22Rv1 (cell line): ENCODE results near the gene CNGB1.

Experiments
- H3K27ac ChIP-seq: fragments of 450-650 bp; 2 replicates; pipeline ENCODE4 v1.5.1; 2017
- ZFX ChIP-seq: fragments of 450-650 bp; IDR thresholded peaks from 2 replicates; pipeline ENCODE4 v1.6.1; 2017; ENCODE audit warnings: antibody characterized with exemption, borderline replicate concordance
- TF ChIP-seq, protein P1 (sequence below): fragments of 450-650 bp; IDR thresholded peaks from 2 replicates; pipeline ENCODE4 v1.5.1; 2017; ENCODE audit warnings: mild to moderate bottlenecking

CNGB1 gene

DNA sequence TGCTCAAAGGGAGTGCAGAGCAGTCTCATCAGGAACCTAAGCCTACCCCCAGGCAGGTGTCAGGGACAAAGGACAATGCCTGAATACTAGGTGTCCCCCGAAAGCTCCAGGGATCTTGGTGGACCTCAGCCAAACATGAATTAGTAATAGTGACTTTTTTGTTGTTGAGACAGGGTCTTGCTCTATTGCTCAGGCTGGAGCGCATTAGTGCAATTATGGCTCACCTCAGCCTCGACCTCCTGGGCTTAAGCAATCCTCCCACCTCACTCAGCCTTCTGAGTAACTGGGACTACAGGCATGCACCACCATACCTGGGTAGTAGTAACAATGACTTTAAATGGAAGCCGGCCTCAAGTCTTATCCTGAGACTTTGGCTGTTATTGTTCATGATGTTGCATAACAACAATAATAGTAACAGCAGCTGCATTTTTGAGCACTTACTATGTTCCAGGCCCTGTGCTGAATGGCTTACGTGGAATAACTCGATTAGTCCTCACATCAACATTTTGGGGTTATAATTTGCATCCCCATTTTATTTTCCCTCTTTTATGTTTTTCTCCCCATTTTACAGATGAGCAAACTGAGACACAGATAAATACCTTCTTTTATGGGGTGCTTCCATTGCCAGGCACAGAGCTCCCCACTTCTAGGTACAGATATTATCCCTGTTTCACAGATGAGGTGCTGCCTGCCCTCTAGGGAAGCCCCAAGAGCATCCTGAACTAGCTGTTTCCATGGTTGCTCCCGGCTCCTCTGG, 19.5 kb downstream of the CNGB1 start:
- no peak overlapping the region for H3K27ac ChIP-seq
- TF ChIP-seq, protein P1, sequence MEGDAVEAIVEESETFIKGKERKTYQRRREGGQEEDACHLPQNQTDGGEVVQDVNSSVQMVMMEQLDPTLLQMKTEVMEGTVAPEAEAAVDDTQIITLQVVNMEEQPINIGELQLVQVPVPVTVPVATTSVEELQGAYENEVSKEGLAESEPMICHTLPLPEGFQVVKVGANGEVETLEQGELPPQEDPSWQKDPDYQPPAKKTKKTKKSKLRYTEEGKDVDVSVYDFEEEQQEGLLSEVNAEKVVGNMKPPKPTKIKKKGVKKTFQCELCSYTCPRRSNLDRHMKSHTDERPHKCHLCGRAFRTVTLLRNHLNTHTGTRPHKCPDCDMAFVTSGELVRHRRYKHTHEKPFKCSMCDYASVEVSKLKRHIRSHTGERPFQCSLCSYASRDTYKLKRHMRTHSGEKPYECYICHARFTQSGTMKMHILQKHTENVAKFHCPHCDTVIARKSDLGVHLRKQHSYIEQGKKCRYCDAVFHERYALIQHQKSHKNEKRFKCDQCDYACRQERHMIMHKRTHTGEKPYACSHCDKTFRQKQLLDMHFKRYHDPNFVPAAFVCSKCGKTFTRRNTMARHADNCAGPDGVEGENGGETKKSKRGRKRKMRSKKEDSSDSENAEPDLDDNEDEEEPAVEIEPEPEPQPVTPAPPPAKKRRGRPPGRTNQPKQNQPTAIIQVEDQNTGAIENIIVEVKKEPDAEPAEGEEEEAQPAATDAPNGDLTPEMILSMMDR: no peak
- no peak for TF ChIP-seq ZFX

DNA sequence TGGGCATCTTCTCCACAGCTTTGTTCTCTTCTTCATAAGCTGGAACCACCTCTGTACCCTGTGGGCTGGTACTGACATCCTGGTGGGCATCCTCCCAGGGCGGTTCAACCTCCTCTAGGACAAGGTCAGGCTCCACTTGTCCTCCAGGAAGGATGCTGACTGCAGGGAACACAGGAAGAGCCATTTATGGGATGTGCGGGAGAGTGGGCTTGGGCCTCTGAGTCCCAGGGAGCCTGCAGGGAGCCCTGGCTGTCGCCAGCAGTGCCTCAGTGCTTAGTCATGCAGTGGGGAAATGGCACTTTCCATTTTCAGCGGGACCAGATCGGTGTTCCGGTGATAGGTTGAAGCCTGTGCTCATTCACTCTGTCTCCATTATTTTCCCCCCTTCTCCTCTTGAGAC, 20.5 kb downstream of the CNGB1 start:
- no peak overlapping the region for H3K27ac ChIP-seq
- TF ChIP-seq ZFX: no peak
- TF ChIP-seq, protein P1: no peak

DNA sequence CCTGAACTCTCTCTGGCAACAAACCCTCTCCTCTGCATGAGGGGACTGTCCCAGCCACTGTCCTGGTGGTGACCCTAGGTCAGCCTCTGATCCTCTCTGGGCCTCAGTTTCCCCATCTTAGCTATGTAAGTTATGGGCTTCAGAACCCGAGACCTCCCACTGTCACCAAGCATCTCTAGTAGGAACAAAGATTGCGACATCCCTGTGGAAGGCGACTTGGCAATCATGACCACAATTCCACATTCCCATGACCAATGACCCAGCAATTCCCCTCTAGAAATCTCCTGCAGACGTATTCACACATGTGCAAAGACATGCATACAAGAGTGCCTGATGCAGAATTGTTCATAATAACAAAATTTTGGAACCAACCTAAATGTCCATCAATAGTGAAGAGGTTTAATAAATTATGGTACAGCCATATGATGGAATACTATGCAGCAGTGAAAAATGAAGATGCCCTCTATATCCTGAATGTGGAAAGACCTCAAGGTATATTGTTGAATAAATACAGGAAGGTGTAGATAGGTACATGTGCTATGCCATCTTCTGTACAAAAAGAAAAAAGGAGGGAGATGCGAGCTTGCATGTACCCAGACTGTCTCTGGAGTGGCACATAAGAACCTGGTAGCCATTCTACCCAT, 21.2 kb downstream of the CNGB1 start:
- TF ChIP-seq ZFX: no peak
- TF ChIP-seq, protein P1: no peak
- no peak overlapping the region for H3K27ac ChIP-seq

DNA sequence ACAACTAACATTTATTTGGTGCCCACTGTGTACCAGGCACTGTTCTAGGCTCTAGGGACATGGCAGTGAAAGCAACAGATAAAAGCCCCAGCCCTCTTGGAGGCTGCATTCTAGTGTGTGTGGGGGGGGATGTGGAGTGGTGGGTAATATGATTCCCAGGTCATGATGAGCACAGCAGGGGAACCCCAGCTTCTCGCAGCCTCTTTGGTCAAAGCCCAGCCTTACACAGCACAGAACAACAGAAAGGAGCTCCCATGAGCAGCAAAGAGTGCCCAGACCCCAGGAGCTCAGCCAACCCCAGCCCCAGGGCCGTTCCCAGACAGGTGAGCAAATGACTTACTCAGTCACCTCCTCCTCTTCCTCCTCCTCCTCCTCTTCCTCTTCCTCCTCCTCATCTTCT, 21.9 kb downstream of the CNGB1 start:
- H3K27ac ChIP-seq: no peak overlapping the region

DNA sequence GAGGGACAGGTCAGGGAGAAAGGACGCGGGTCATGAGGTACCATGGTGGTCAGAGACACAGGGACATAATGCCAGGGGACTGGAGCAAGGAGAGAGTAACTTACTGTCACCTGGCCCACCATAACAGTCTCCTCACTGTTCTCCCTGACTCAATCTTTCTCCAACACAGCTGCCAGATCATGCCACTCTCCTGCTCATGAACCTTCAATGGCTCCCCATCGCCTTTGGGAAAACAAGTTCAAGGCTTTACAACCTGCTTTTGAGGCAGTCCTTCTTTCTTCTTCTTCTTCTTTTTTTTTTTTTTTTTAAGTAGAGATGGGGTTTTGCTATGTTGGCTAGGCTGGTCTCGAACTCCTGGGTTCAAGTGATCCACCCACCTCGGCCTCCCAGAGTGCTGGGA, 22.9 kb downstream of the CNGB1 start:
- TF ChIP-seq, protein P1: no peak
- TF ChIP-seq ZFX: no peak
- no peak overlapping the region for H3K27ac ChIP-seq

More for the DNA sequence above, 21.9 kb downstream of the CNGB1 start:
- no peak for TF ChIP-seq ZFX
- TF ChIP-seq, protein P1: no peak

DNA sequence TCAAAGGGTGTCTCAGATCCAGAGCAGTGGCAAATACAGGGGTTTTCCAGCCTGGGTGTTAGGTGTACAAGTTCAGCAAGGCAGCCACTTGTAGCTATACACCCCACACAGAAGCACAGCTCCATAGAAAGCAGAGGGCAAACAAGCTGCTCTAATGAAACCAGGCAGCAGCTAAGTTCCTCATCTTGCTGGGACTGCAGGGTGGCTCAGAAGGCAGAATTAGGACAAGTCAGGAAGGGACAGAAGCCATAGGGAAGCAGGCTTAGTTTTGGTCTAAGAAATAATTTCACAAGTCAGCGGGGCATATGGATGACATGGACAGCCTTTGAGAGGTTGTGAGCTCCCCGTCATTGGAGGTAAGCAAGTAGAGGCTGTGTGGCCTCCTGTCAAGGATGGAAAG, 23.7 kb downstream of the CNGB1 start:
- no peak overlapping the region for H3K27ac ChIP-seq
- TF ChIP-seq, protein P1: no peak
- no peak for TF ChIP-seq ZFX

DNA sequence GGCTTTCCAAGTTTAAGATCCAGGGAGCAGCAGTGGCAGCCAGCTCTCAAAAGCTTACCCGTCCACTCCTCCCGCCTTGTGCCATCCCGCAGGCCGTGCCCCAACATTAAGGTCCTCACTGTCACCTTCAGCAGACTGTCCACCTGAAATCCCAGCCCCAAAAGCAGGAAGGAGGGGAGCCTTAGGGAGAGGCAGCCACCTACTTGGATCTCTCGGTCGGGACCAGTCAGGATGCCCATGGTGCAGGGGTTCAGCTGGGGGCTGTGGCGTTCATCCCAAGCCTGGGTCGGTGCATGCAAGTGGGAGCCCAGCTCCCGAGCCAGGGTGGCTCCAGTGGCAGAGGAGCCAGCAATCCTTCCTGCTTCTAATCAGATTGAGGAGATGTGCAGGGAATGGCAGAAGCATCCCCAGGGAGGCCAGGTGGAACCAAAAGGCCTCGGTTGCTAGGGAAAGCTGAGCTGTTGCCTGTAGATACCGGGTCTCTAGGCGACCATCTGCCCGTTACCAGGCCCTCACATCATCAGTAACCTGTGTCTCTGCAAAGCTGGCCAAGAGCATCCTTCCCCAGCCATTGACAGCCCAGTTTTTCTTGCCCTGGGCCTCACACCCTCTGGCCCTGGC, 24.6 kb downstream of the CNGB1 start:
- H3K27ac ChIP-seq: no peak overlapping the region
- TF ChIP-seq, protein P1: no peak
- TF ChIP-seq ZFX: no peak
